ENCODE data around the gene GAS5.
"Not testable (repeated sequence)": the region's sequence is repeated elsewhere in the genome, so short reads cannot be mapped to it uniquely, and the experiment has no call there.

GAS5 gene

GRCh38 chr1:173870252-173871075 is 2.7 kb upstream of the GAS5 start:
- in situ Hi-C loops (cut with MboI; ENCODE audit: low sequenced_read_pairs), result no loop called here

GRCh38 chr1:173869021-173869359 is 1.2 kb upstream of the GAS5 start:
- in situ Hi-C loops (cut with MboI; ENCODE audit: low sequenced_read_pairs), result no loop called here

- in situ Hi-C loops (cut with MboI; ENCODE audit: low sequenced_read_pairs), result no loop called here
Measured at GRCh38 chr1:173868266-173869020, 654 bp upstream of the GAS5 start, which contains the start of gene ZBTB37. TSS of gene ZBTB37 (plus strand) at chr1:173868380. CDS start at chr1:173870226, 1,846 bp downstream.

GRCh38 chr1:173867141-173867752 is 542 bp downstream of the GAS5 start:
- in situ Hi-C loops (cut with MboI; ENCODE audit: low sequenced_read_pairs), result no loop called here

- in situ Hi-C loops (cut with MboI; ENCODE audit: low sequenced_read_pairs), result no loop called here
Measured at GRCh38 chr1:173866413-173867115, 1.2 kb downstream of the GAS5 start.

- in situ Hi-C loops (cut with MboI; ENCODE audit: low sequenced_read_pairs), result no loop called here
Measured at GRCh38 chr1:173865468-173866164, 2.2 kb downstream of the GAS5 start.

- in situ Hi-C loops (cut with MboI; ENCODE audit: low sequenced_read_pairs), result no loop called here
Measured at GRCh38 chr1:173864179-173864867, 3.5 kb downstream of the GAS5 start.

GRCh38 chr1:173863224-173864161 is 4.3 kb downstream of the GAS5 start:
- in situ Hi-C loops (cut with MboI; ENCODE audit: low sequenced_read_pairs), result no loop called here

- in situ Hi-C loops (cut with MboI; ENCODE audit: low sequenced_read_pairs), result no loop called here
Measured at GRCh38 chr1:173862769-173863223, 5.0 kb downstream of the GAS5 start.

- in situ Hi-C loops (cut with MboI; ENCODE audit: low sequenced_read_pairs), result not testable (repeated sequence)
Measured at GRCh38 chr1:173862146-173862768, 5.5 kb downstream of the GAS5 start.

- in situ Hi-C loops (cut with MboI; ENCODE audit: low sequenced_read_pairs), result no loop called here
Measured at GRCh38 chr1:173861731-173862145, 6.1 kb downstream of the GAS5 start.

- in situ Hi-C loops (cut with MboI; ENCODE audit: low sequenced_read_pairs), result no loop called here
Measured at GRCh38 chr1:173860065-173860464, 7.7 kb downstream of the GAS5 start.

GRCh38 chr1:173859547-173859946 is 8.2 kb downstream of the GAS5 start:
- in situ Hi-C loops (cut with MboI; ENCODE audit: low sequenced_read_pairs), result not testable (repeated sequence)

- in situ Hi-C loops (cut with MboI; ENCODE audit: low sequenced_read_pairs), result no loop called here
Measured at GRCh38 chr1:173857363-173857917, 10.3 kb downstream of the GAS5 start.

- in situ Hi-C loops (cut with MboI; ENCODE audit: low sequenced_read_pairs), result no loop called here
Measured at GRCh38 chr1:173856903-173857302, 10.9 kb downstream of the GAS5 start.

GRCh38 chr1:173856014-173856413 is 11.8 kb downstream of the GAS5 start:
- in situ Hi-C loops (cut with MboI; ENCODE audit: low sequenced_read_pairs), result no loop called here

- in situ Hi-C loops (cut with MboI; ENCODE audit: low sequenced_read_pairs), result no loop called here
Measured at GRCh38 chr1:173853074-173853473, 14.7 kb downstream of the GAS5 start.

GRCh38 chr1:173852105-173852504 is 15.7 kb downstream of the GAS5 start:
- in situ Hi-C loops (cut with MboI; ENCODE audit: low sequenced_read_pairs), result no loop called here

Measured in HL-60/S4 treated with phorbol 12-myristate 13-acetate at 8.2 ng/mL for 4 days and 3 days (cell line).